Measurements from ENCODE around the gene TSPYL4. TPM values are rescaled to one million over a fixed set of nuclear protein-coding genes. Genes with fewer than 3 reads are reported as not detected.
A peak's percentile ranks its signal among the peaks of the same experiment; 100 is the strongest.

The TSPYL4 gene
- total RNA-seq, 2 experiments from 2014 or later: 14.8 to 16.2 TPM

DNA sequence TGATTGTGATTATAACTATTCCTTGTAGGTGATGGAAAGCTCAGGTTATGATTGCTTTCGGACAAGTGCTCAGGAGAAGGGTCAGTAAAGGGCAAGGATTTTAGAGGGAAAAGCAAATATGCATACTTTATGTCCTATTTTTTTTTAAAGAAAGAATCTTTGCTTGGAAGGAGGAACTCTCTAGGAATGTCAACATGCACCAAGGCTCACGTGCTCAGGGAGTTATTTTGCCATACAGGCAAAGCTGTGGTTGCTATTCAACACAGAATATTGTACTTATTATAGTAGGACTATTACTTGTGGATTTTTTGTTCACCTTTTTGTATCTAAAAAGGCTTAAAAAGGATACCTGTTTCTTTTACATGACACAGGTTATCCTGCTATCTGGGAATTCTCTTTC is 28.8 kb upstream of the TSPYL4 start:
- TF ChIP-seq, protein P1, sequence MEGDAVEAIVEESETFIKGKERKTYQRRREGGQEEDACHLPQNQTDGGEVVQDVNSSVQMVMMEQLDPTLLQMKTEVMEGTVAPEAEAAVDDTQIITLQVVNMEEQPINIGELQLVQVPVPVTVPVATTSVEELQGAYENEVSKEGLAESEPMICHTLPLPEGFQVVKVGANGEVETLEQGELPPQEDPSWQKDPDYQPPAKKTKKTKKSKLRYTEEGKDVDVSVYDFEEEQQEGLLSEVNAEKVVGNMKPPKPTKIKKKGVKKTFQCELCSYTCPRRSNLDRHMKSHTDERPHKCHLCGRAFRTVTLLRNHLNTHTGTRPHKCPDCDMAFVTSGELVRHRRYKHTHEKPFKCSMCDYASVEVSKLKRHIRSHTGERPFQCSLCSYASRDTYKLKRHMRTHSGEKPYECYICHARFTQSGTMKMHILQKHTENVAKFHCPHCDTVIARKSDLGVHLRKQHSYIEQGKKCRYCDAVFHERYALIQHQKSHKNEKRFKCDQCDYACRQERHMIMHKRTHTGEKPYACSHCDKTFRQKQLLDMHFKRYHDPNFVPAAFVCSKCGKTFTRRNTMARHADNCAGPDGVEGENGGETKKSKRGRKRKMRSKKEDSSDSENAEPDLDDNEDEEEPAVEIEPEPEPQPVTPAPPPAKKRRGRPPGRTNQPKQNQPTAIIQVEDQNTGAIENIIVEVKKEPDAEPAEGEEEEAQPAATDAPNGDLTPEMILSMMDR (conservative IDR thresholded peaks at IDR 0.05; ENCODE audit: low read length): no peak
- no peak for TF ChIP-seq EZH2phosphoT487 (IDR thresholded peaks at IDR 0.05; ENCODE audit: borderline replicate concordance, low read depth, low read length)
- ChIA-PET POLR2A (interaction anchor here (0.6 kb wide), 1 partner anchor 170 kb away, joined by 4 read pairs; no protein-coding TSS in a partner anchor), CTCF (ENCODE audit: unreplicated experiment) (interaction anchor here (0.6 kb wide), 1 partner anchor 428 kb away, joined by 3 read pairs; no protein-coding TSS in a partner anchor)
- Histone ChIP-seq H3K36me3 (ENCODE audit: insufficient read depth, low read length) (peaks cover 9% of the 10 kb centered on the region), H2AFZ (ENCODE audit: low read length) (peak overlapping the region; percentile 76; the same call in 1 of the 2 replicates), H3K27ac (ENCODE audit: low read depth, low read length, poor library complexity, severe bottlenecking) (no peak overlapping the region), H4K20me1 (ENCODE audit: insufficient read depth, low read length) (peaks cover 13% of the 10 kb centered on the region; the same call in 1 of the 2 replicates), H3K9me3 (ENCODE audit: low read length) (no peaks in the 10 kb centered on the region), H3K4me2 (ENCODE audit: low read length) (peak overlapping the region; percentile 92; the same call in 1 of the 2 replicates), H3K9me2 (ENCODE audit: insufficient read depth, low read length) (no peaks in the 10 kb centered on the region), H3K4me1 (ENCODE audit: insufficient read depth, low read length, poor library complexity, severe bottlenecking) (peaks cover 40% of the 10 kb centered on the region), H3K79me2 (ENCODE audit: insufficient read depth, low read depth, low read length) (peaks cover 22% of the 10 kb centered on the region), H3K4me3 (ENCODE audit: low read depth, low read length, poor library complexity, severe bottlenecking) (no peak overlapping the region)
- DNase-seq (ENCODE audit: low spot score): no peak
- intact Hi-C loops (cut with micrococcal nuclease; ENCODE audit: unreplicated experiment): loop anchor here (5.0 kb wide), 1 partner anchor 180 kb away; the partner anchor contains the start of gene CALHM6
- no TSS peak for BruUV-seq (replicated peaks)

DNA sequence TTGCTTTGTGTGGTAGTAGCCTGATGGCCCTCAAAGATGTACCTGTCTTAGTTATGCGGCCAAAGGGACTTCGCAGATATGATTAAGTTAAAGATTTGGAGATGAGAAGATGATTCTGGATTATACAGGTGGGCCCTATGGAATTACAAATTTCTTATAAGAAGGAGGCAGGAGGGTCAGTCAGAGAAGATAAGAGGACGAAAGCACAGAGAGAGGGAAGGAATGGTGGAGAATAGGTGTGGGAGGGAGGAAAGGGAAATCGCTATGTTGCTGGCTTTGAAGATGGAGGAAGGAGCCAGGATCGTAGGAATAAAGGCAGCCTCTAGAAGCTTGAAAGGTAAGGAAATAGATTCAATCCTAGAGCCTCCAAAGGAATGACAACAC is 27.1 kb upstream of the TSPYL4 start:
- ChIA-PET CTCF (ENCODE audit: unreplicated experiment) (no interaction called here), POLR2A (interaction anchor here (0.7 to 3.4 kb wide), 8 partner anchors 8 to 290 kb away, joined by 4 to 16 read pairs (median 6); partner anchors contain the start of genes RWDD1 and TSPYL4)
- no peaks in the 10 kb centered on the region for H3K9me3 ChIP-seq (ENCODE audit: low read length)
- no peaks in the 10 kb centered on the region for H3K9me2 ChIP-seq (ENCODE audit: insufficient read depth, low read length)
- peaks cover 28% of the 10 kb centered on the region for H4K20me1 ChIP-seq (ENCODE audit: insufficient read depth, low read length)
- peak overlapping the region; percentile 86 for H3K4me3 ChIP-seq (ENCODE audit: low read depth, low read length, poor library complexity, severe bottlenecking)
- peaks cover 58% of the 10 kb centered on the region for H3K4me1 ChIP-seq (ENCODE audit: insufficient read depth, low read length, poor library complexity, severe bottlenecking)
- DNase-seq (ENCODE audit: low spot score): no peak
- H3K36me3 ChIP-seq (ENCODE audit: insufficient read depth, low read length): peaks cover 26% of the 10 kb centered on the region
- H3K27ac ChIP-seq (ENCODE audit: low read depth, low read length, poor library complexity, severe bottlenecking): peak overlapping the region; percentile 41
- peak overlapping the region; percentile 92 for H3K4me2 ChIP-seq (ENCODE audit: low read length)
- TF ChIP-seq EZH2phosphoT487 (IDR thresholded peaks at IDR 0.05; ENCODE audit: borderline replicate concordance, low read depth, low read length): no peak
- intact Hi-C loops (cut with micrococcal nuclease; ENCODE audit: unreplicated experiment): loop anchor here (2.0 to 5.0 kb wide), 3 partner anchors 124 to 290 kb away; partner anchors contain the start of genes CALHM6 and RWDD1
- H2AFZ ChIP-seq (ENCODE audit: low read length): peak overlapping the region; percentile 76
- peaks cover 40% of the 10 kb centered on the region for H3K79me2 ChIP-seq (ENCODE audit: insufficient read depth, low read depth, low read length)
- BruUV-seq (replicated peaks): no TSS peak

DNA sequence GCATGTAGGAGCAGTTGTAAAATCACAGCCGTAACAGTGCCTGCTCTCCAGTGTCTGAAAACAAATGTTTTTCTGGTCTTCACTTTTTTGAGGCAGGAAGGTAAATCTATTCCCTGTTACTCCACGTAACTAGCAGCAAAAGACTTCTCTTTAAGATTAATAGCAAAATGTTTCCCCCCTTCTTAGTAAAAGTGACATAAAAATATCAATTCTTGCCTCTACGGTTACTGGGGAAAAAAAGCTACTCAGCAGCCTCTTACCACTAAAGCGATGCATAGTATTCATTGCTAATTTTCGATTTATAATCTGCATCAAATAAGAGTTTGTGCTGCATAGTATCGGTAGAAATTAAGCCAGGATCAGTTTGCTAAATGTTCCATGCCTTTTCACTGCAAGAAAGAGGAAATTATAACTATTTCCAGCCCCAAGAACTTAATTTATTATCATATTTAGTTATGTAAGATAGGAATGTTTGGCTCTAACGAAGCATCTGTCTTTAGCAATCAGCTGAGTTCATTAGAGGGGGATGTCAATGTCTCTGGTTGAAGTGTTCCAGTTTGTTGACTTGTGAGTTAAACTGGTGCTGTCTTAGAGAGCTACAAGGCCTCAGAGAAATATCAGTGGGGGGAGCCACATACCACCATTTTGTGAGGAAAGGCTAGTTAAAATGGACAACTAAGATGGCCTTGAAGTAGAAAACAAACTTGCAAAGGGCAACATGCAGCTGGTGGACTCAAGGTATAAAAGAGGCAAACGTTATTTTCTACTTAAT is 26.5 kb upstream of the TSPYL4 start:
- TSS peak; percentile 75 for BruUV-seq (replicated peaks)
- TF ChIP-seq, protein P1 (conservative IDR thresholded peaks at IDR 0.05; ENCODE audit: low read length): no peak
- no peak for TF ChIP-seq EZH2phosphoT487 (IDR thresholded peaks at IDR 0.05; ENCODE audit: borderline replicate concordance, low read depth, low read length)
- Histone ChIP-seq H3K36me3 (ENCODE audit: insufficient read depth, low read length) (peaks cover 32% of the 10 kb centered on the region), H3K27ac (ENCODE audit: low read depth, low read length, poor library complexity, severe bottlenecking) (peak overlapping the region; percentile 78), H3K9me2 (ENCODE audit: insufficient read depth, low read length) (no peaks in the 10 kb centered on the region), H3K4me3 (ENCODE audit: low read depth, low read length, poor library complexity, severe bottlenecking) (peak overlapping the region; percentile 86), H4K20me1 (ENCODE audit: insufficient read depth, low read length) (peaks cover 32% of the 10 kb centered on the region), H3K9me3 (ENCODE audit: low read length) (no peaks in the 10 kb centered on the region), H2AFZ (ENCODE audit: low read length) (peak overlapping the region; percentile 76), H3K79me2 (ENCODE audit: insufficient read depth, low read depth, low read length) (peaks cover 46% of the 10 kb centered on the region), H3K4me1 (ENCODE audit: insufficient read depth, low read length, poor library complexity, severe bottlenecking) (peaks cover 64% of the 10 kb centered on the region), H3K4me2 (ENCODE audit: low read length) (peak overlapping the region; percentile 92)
- DNase-seq (ENCODE audit: low spot score): peak; percentile 37
- POLR2A ChIA-PET: interaction anchor here (0.7 to 3.4 kb wide), 12 partner anchors 8 to 292 kb away, joined by 3 to 16 read pairs (median 5); partner anchors contain the start of genes RWDD1 and TSPYL4
- intact Hi-C loops (cut with micrococcal nuclease; ENCODE audit: unreplicated experiment): loop anchor here (2.0 to 5.0 kb wide), 3 partner anchors 124 to 290 kb away; partner anchors contain the start of genes CALHM6 and RWDD1
- CTCF ChIA-PET (ENCODE audit: unreplicated experiment): no interaction called here
